Endothelial cell of umbilical vein (primary cell): ENCODE data around the gene ANXA6. TPM values are rescaled to one million over a fixed set of nuclear protein-coding genes. Genes with fewer than 3 reads are reported as not detected.

ENCODE experiments used
- BruUV-seq: library from RNA; stranded (reverse); fragments of 400-500 nt; replicated peaks from 2 replicates; lab custom pipeline; 2021; lab: Mats Ljungman, UMichigan
- CTCF ChIA-PET: fragments of 300-600, 350-600 bp; sonication (Branson Sonifier 250); formaldehyde crosslinking; loops from one replicate; lab custom pipeline; 2021; ENCODE audit warnings: antibody characterized with exemption, inconsistent platforms; lab: Charles Lee
- POLR2A ChIA-PET: fragments of 300-600, 350-600 bp; sonication (Branson Sonifier 250); formaldehyde crosslinking; loops from one replicate; lab custom pipeline; 2021; ENCODE audit warnings: antibody characterized with exemption, inconsistent platforms; lab: Charles Lee
- DNase-seq: peaks from one replicate; pipeline ENCODE4 v3.0.0-alpha.2; 2011; ENCODE audit warnings: low read depth, low spot score
- FAIRE-seq: peaks from 2 replicates; lab custom pipeline; 2011; peaks lifted over from hg19 to GRCh38; lab: Jason Lieb, UNC
- H2AFZ ChIP-seq: 2 replicates; pipeline ENCODE4 v1.6.0; 2012; ENCODE audit warnings: low read depth, low read length, control low read depth, inconsistent platforms
- H3K27ac ChIP-seq: 2 replicates; pipeline ENCODE4 v1.5.1; 2011; ENCODE audit warnings: low read depth, mild to moderate bottlenecking, control low read depth, low read length, moderate library complexity; ENCODE audit not compliant: insufficient read depth
- H3K27me3 ChIP-seq, 2 experiments: 2 replicates each; pipeline versions ENCODE4 v1.6.0 to v1.6.1; 2011; ENCODE audit warnings: low read length in 2 of 2, mixed read lengths in 1 of 2; ENCODE audit not compliant: control insufficient read depth in 2 of 2, insufficient read depth in 2 of 2
- H3K36me3 ChIP-seq, 2 experiments: 2 replicates in 1 of 2; 3 replicates in 1 of 2; pipeline ENCODE4 v1.5.1; 2011; ENCODE audit warnings: low read length in 2 of 2, mild to moderate bottlenecking in 1 of 2, moderate library complexity in 1 of 2; ENCODE audit not compliant: control insufficient read depth in 2 of 2, insufficient read depth in 2 of 2; ENCODE audit errors: extremely low read depth in 1 of 2
- H3K4me1 ChIP-seq: 3 replicates; pipeline ENCODE4 v1.5.1; 2011; ENCODE audit warnings: mild to moderate bottlenecking, low read length; ENCODE audit not compliant: control insufficient read depth, insufficient read depth; ENCODE audit errors: extremely low read depth
- H3K4me2 ChIP-seq: 2 replicates; pipeline ENCODE4 v1.6.1; 2011; ENCODE audit warnings: low read length, control low read depth, mixed read lengths; ENCODE audit not compliant: insufficient read depth
- H3K4me3 ChIP-seq, 3 experiments: fragments of 200-600 bp in 1 of 3; sonication (generic), shearing (Covaris generic) in 1 of 3; replicated peaks in 1 of 3; 2 replicates each; pipeline ENCODE4 v1.5.1; 2011 to 2016; ENCODE audit warnings: control low read depth in 3 of 3, low read length in 3 of 3, mild to moderate bottlenecking in 2 of 3, inconsistent platforms in 1 of 3, low read depth in 1 of 3, moderate library complexity in 1 of 3; ENCODE audit not compliant: insufficient read depth in 1 of 3
- H3K79me2 ChIP-seq: 2 replicates; pipeline ENCODE4 v1.6.0; 2012; ENCODE audit warnings: low read length, inconsistent platforms; ENCODE audit not compliant: control insufficient read depth, insufficient read depth
- H3K9ac ChIP-seq: replicated peaks from 2 replicates; pipeline ENCODE3; 2011; ENCODE audit warnings: low read length, control low read depth; ENCODE audit not compliant: insufficient read depth; ENCODE audit errors: extremely low read depth
- H3K9me1 ChIP-seq: replicated peaks from 3 replicates; pipeline ENCODE4 v1.6.0; 2011; ENCODE audit warnings: mild to moderate bottlenecking, low read length; ENCODE audit not compliant: control insufficient read depth, insufficient read depth; ENCODE audit errors: extremely low read depth
- H3K9me3 ChIP-seq: replicated peaks from 2 replicates; pipeline ENCODE4 v1.5.1; 2012; ENCODE audit warnings: low read length, inconsistent platforms; ENCODE audit not compliant: control insufficient read depth, insufficient read depth
- H4K20me1 ChIP-seq: replicated peaks from 2 replicates; pipeline ENCODE3; 2011; ENCODE audit warnings: mild to moderate bottlenecking, low read length; ENCODE audit not compliant: control insufficient read depth, insufficient read depth; ENCODE audit errors: extremely low read depth
- FOS ChIP-seq: IDR thresholded peaks from 2 replicates; pipeline ENCODE4 v1.6.1; 2011; ENCODE audit warnings: mild to moderate bottlenecking, low read length, moderate library complexity, borderline replicate concordance; ENCODE audit not compliant: insufficient read depth
- GATA2 ChIP-seq: IDR thresholded peaks from 2 replicates; pipeline ENCODE4 v1.7.0; 2011; ENCODE audit warnings: low read depth, mild to moderate bottlenecking, moderate library complexity, mixed read lengths, low read length; ENCODE audit not compliant: insufficient read length, insufficient read depth
- JUN ChIP-seq: IDR thresholded peaks from 2 replicates; pipeline ENCODE4 v1.6.1; 2011; ENCODE audit warnings: borderline replicate concordance, low read depth; ENCODE audit not compliant: insufficient read length, insufficient read depth
- MYC ChIP-seq: IDR thresholded peaks from one replicate; pipeline ENCODE4 v1.6.1; 2011; ENCODE audit warnings: mild to moderate bottlenecking, low read depth, low read length
- dilution Hi-C: fragments of 300-500 bp; cut with MboI; formaldehyde crosslinking; loops from one replicate; pipeline ENCODE4 v1.15.0; 2019; ENCODE audit warnings: low sequenced_read_pairs; ENCODE audit not compliant: extremely low pct_ligation_motif_present
- intact Hi-C: fragments of 100-400 bp; cut with micrococcal nuclease; formaldehyde crosslinking; loops from one replicate; pipeline ENCODE4 v1.10.0; 2022
- polyA plus RNA-seq, 4 experiments: library from polyadenylated mRNA; depleted of rRNA in 3 of 4; stranded (reverse) in 3 of 4; unstranded in 1 of 4; fragments of >200 nt; gene quantifications; 2 replicates each; pipeline versions ENCODE4 v1.2.1 to v1.2.3, GENCODE V29; 2011 to 2012; ENCODE audit warnings: missing spikeins in 1 of 4
- total RNA-seq: library from RNA; stranded (reverse); gene quantifications from 2 replicates; pipeline ENCODE4 v1.2.3, GENCODE V29; 2021
- TF ChIP-seq, protein P1 (sequence below), 2 donors: IDR thresholded peaks; 1 replicate in 1 of 2; 2 replicates in 1 of 2; pipeline ENCODE4 v1.5.1; 2011; ENCODE audit warnings: low read length in 2 of 2, mild to moderate bottlenecking in 2 of 2, moderate library complexity in 2 of 2, control low read depth in 1 of 2, inconsistent platforms in 1 of 2, low read depth in 1 of 2; ENCODE audit not compliant: insufficient read depth in 1 of 2; ENCODE audit errors: extremely low read depth in 1 of 2

ANXA6 gene
- total and polyA plus RNA-seq, 2 donors (not counting 3 experiments of a cell fraction or from before 2014, with no cell fraction given): 195 to 266 TPM

DNA sequence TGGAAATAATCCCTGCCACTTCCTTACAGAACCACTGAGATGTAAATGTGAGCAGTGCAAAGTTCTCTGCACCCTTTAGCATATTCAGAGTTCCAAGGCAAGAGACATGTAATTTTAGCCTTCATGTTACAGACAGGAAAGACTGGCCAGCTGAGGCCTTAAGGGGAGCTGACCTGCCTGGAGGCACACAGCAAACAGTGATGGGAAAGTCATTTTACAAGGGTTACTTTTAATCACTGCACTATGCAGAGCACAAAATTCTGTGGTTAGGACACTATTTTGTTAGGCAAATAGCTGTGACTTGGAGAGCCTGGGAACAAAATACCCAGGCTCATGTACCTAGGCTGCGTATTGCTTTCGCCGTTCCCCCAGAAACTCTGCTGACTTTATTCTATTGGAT, 46.6 kb downstream of the ANXA6 start:
- Histone ChIP-seq H3K27me3 (no peaks in the 10 kb centered on the region), H3K9me3 (no peaks in the 10 kb centered on the region), H3K4me3 (no peak overlapping the region), H4K20me1 (no peaks in the 10 kb centered on the region), H3K27ac (no peak overlapping the region), H3K9me1 (no peaks in the 10 kb centered on the region), H3K4me2 (no peak overlapping the region), H3K4me1 (no peaks in the 10 kb centered on the region), H2AFZ (no peak overlapping the region), H3K79me2 (no peaks in the 10 kb centered on the region), H3K36me3 (peaks cover 3 to 30% of the 10 kb centered on the region in 2 experiments), H3K9ac (no peak overlapping the region)
- DNase-seq (no peak), FAIRE-seq (no peak)
- BruUV-seq: no TSS peak
- ChIA-PET POLR2A (no interaction called here), CTCF (interaction anchor here (3.7 to 16.3 kb wide), 2 partner anchors 60 to 109 kb away, joined by 17 to 679 read pairs; no protein-coding TSS in a partner anchor)
- intact Hi-C loops: no loop called here
- dilution Hi-C loops: no loop called here
- TF ChIP-seq MYC (no peak), GATA2 (no peak), JUN (no peak), FOS (no peak)
- TF ChIP-seq, protein P1, sequence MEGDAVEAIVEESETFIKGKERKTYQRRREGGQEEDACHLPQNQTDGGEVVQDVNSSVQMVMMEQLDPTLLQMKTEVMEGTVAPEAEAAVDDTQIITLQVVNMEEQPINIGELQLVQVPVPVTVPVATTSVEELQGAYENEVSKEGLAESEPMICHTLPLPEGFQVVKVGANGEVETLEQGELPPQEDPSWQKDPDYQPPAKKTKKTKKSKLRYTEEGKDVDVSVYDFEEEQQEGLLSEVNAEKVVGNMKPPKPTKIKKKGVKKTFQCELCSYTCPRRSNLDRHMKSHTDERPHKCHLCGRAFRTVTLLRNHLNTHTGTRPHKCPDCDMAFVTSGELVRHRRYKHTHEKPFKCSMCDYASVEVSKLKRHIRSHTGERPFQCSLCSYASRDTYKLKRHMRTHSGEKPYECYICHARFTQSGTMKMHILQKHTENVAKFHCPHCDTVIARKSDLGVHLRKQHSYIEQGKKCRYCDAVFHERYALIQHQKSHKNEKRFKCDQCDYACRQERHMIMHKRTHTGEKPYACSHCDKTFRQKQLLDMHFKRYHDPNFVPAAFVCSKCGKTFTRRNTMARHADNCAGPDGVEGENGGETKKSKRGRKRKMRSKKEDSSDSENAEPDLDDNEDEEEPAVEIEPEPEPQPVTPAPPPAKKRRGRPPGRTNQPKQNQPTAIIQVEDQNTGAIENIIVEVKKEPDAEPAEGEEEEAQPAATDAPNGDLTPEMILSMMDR (IDR thresholded peaks at IDR 0.05; ENCODE audit: extremely low read depth in 1 of 2, insufficient read depth in 1 of 2, low read depth in 1 of 2, low read length in 2 of 2): no peak
